CD4-positive, alpha-beta T cell (primary cell): ENCODE results near the gene SLC29A2. TPM values are rescaled to one million over a fixed set of nuclear protein-coding genes. Genes with fewer than 3 reads are reported as not detected.

Source experiments
- ATAC-seq: fragments of 200-7000 bp; cut with Tn5 transposase; one replicate; pipeline ENCODE4 v1.10.0; 2022; ENCODE audit warnings: mild to moderate bottlenecking; ENCODE audit not compliant: poor library complexity
- CTCF ChIA-PET: fragments of 350-600 bp; sonication (Branson Sonifier 250); formaldehyde crosslinking; loops from one replicate; lab custom pipeline; 2021; ENCODE audit warnings: antibody characterized with exemption, inconsistent platforms; lab: Charles Lee
- POLR2A ChIA-PET: fragments of 350-600 bp; sonication (Branson Sonifier 250); formaldehyde crosslinking; loops from one replicate; lab custom pipeline; 2021; ENCODE audit warnings: antibody characterized with exemption, inconsistent platforms; lab: Charles Lee
- DNase-seq, 14 experiments: peaks; one replicate each; pipeline ENCODE4 v3.0.0-alpha.2; 2013 to 2020; ENCODE audit warnings: mixed read lengths in 2 of 14
- H3K27ac ChIP-seq, 2 donors: one replicate each; pipeline versions ENCODE4 v1.5.1 to v1.7.0; 2013; ENCODE audit warnings: low read length in 2 of 2, low read depth in 1 of 2, mild to moderate bottlenecking in 1 of 2
- H3K27me3 ChIP-seq, 2 experiments: 1 replicate in 1 of 2; 2 replicates in 1 of 2; pipeline versions ENCODE4 v1.6.1 to v1.7.0; 2013; ENCODE audit warnings: low read length in 2 of 2, control low read depth in 1 of 2, mild to moderate bottlenecking in 1 of 2, moderate library complexity in 1 of 2; ENCODE audit not compliant: insufficient read depth in 2 of 2, control insufficient read depth in 1 of 2
- H3K36me3 ChIP-seq: one replicate; pipeline ENCODE4 v1.6.1; 2013; ENCODE audit warnings: low read length, control low read depth; ENCODE audit not compliant: insufficient read depth
- H3K4me1 ChIP-seq: one replicate; pipeline ENCODE4 v1.6.1; 2013; ENCODE audit warnings: low read length, control low read depth; ENCODE audit not compliant: insufficient read depth
- H3K4me3 ChIP-seq: one replicate; pipeline ENCODE4 v1.5.1; 2013; ENCODE audit warnings: mild to moderate bottlenecking, low read length, moderate library complexity
- H3K9me3 ChIP-seq, 2 experiments: 1 replicate in 1 of 2; 2 replicates in 1 of 2; pipeline versions ENCODE4 v1.6.1 to v1.7.0; 2013; ENCODE audit warnings: low read length in 2 of 2, mild to moderate bottlenecking in 2 of 2, control low read depth in 1 of 2, moderate library complexity in 1 of 2; ENCODE audit not compliant: control insufficient read depth in 1 of 2, insufficient read depth in 1 of 2
- H3K27ac Mint-ChIP-seq: one replicate; pipeline ENCODE4 v1.8.0; 2020; ENCODE audit warnings: mixed read lengths
- H3K27me3 Mint-ChIP-seq: one replicate; pipeline ENCODE4 v1.8.0; 2021; ENCODE audit warnings: mixed read lengths
- H3K36me3 Mint-ChIP-seq: one replicate; pipeline ENCODE4 v1.8.0; 2021; ENCODE audit warnings: low read depth, mixed read lengths
- H3K4me1 Mint-ChIP-seq: one replicate; pipeline ENCODE4 v1.8.0; 2021; ENCODE audit warnings: low read depth, mixed read lengths
- H3K4me3 Mint-ChIP-seq: one replicate; pipeline ENCODE4 v1.8.0; 2020; ENCODE audit warnings: mild to moderate bottlenecking, mixed read lengths
- H3K9me3 Mint-ChIP-seq: one replicate; pipeline ENCODE4 v1.8.0; 2020; ENCODE audit warnings: mixed read lengths
- intact Hi-C, 2 experiments: fragments of 100-400 bp; cut with DNase I in 1 of 2; cut with micrococcal nuclease in 1 of 2; formaldehyde crosslinking; loops; one replicate each; pipeline versions ENCODE4 v1.15.1 to v1.9.0; 2023 to 2025; cut with DNase I, micrococcal nuclease
- total RNA-seq, 174 experiments: library from RNA in 2 of 174; stranded (reverse) in 2 of 174; gene quantifications; one replicate each; pipeline ENCODE4 v1.2.3 and lab custom pipeline; 2021 to 2026
- TF ChIP-seq, protein P1 (sequence below): fragments of 200-600 bp; IDR thresholded peaks from one replicate; pipeline ENCODE4 v1.8.0; 2022; ENCODE audit warnings: antibody characterized with exemption, mild to moderate bottlenecking

The SLC29A2 gene
- total RNA-seq, 2 experiments from 2014 or later, result 9.7 TPM

DNA sequence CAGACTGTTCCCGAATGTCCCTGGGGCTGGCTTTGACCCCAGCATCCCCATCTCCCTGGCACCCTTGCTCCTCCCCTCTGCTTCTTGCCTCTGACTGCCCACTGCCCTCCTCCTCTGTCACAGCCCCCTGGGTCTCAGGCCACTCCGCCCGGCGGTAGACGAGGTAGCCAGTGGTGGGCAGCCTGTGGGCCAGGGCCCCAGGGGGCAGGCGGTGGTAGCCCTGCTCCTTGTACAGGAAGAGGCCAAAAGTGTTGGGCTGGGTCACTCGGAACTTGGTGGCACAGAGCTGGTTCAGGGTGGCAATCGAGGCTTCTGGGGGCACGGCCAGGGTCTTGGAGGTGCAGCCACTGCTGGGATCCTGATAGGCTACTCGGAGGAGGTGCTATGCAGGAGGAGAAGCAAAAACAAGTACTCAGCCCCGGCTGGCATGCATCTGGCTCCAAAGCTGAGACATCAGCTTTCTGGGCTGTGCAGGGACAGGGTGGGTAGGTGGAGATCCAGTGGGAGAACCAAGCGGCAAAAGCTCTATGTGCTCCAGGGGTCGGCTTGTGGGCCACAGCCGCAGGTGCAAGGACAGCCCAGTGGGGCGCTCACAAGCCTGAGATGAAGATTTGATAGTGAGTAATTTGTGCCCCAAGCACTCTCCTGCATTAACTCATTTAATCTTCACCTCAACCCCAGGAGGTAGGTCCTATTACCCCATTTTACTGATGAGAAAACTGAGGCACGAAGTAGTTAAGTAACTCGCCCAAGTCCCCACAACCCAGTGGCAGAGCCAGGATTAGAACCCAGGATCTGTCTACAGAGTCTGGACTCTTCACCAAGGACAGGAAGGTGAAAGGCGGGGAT, 39.0 kb downstream of the SLC29A2 start:
- no peaks in the 10 kb centered on the region for H3K27me3 Mint-ChIP-seq
- H3K36me3 Mint-ChIP-seq, result peaks cover 9% of the 10 kb centered on the region
- TF ChIP-seq, protein P1, sequence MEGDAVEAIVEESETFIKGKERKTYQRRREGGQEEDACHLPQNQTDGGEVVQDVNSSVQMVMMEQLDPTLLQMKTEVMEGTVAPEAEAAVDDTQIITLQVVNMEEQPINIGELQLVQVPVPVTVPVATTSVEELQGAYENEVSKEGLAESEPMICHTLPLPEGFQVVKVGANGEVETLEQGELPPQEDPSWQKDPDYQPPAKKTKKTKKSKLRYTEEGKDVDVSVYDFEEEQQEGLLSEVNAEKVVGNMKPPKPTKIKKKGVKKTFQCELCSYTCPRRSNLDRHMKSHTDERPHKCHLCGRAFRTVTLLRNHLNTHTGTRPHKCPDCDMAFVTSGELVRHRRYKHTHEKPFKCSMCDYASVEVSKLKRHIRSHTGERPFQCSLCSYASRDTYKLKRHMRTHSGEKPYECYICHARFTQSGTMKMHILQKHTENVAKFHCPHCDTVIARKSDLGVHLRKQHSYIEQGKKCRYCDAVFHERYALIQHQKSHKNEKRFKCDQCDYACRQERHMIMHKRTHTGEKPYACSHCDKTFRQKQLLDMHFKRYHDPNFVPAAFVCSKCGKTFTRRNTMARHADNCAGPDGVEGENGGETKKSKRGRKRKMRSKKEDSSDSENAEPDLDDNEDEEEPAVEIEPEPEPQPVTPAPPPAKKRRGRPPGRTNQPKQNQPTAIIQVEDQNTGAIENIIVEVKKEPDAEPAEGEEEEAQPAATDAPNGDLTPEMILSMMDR, result no peak
- H3K4me1 Mint-ChIP-seq, result peaks cover 31% of the 10 kb centered on the region
- H3K27ac Mint-ChIP-seq, result no peak overlapping the region
- DNase-seq (peak in 1 of 14 experiments; percentile 16), ATAC-seq (no peak)
- Histone ChIP-seq H3K27me3 (no peaks in the 10 kb centered on the region), H3K9me3 (no peaks in the 10 kb centered on the region), H3K4me3 (no peak overlapping the region), H3K36me3 (peaks cover 6% of the 10 kb centered on the region), H3K27ac (no peak overlapping the region), H3K4me1 (peaks cover 45% of the 10 kb centered on the region)
- H3K4me3 Mint-ChIP-seq, result no peak overlapping the region
- CTCF ChIA-PET, result interaction anchor here (4.0 kb wide), 1 partner anchor 20 kb away, joined by 30 read pairs; no protein-coding TSS in a partner anchor
- intact Hi-C loops, result no loop called here
- POLR2A ChIA-PET, result no interaction called here
- H3K9me3 Mint-ChIP-seq, result no peaks in the 10 kb centered on the region

DNA sequence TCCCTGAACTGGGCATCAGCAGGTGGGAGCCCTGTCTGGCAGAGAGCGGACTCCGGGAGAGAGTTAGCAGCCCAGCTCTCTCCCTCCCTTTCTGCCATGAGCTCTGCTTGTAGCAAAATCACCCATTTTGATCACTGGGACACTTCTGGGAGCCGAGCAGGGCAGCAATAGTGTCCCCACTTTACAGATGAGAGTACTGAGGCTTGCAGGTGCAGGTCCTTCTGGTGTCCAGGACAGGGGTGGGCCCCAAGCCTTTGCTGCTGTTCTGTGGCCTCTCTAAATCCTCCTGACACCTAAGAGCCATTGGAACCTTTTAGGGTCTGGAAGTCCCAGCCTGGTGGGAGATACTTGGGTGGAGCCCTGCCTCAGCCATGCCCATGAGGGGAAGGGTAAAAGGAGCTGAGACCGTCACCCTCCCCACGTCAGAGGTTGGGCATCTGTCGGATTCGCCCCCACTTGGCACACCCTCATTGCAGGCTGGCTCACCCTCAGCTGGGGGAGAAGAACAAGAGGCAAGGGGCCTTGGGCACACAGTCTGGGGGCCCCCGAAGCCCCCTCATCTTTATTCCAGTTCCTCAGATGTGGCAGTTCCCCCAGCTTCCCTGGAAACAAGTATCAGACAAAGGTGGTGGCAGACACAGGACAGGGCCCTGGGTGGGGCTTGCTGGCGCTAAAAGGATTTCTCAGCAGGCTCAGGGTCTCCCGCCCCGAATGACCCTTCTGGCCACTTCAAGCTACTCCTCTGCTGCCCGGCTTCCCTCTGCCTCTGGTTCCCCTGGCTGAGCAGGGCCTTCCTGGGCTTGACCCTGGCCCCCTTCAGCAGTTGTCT, 39.8 kb downstream of the SLC29A2 start:
- POLR2A ChIA-PET, result interaction anchor here (2.9 kb wide), 1 partner anchor 19 kb away, joined by 13 read pairs; no protein-coding TSS in a partner anchor
- no peaks in the 10 kb centered on the region for H3K27me3 ChIP-seq
- CTCF ChIA-PET, result interaction anchor here (4.0 kb wide), 1 partner anchor 20 kb away, joined by 30 read pairs; no protein-coding TSS in a partner anchor
- H3K36me3 ChIP-seq, result no peaks in the 10 kb centered on the region
- no peak overlapping the region for H3K4me3 ChIP-seq
- ATAC-seq (no peak), DNase-seq (no peak)
- Mint-ChIP-seq H3K9me3 (no peaks in the 10 kb centered on the region), H3K4me3 (no peak overlapping the region), H3K36me3 (peaks cover 2% of the 10 kb centered on the region), H3K4me1 (peaks cover 29% of the 10 kb centered on the region), H3K27ac (no peak overlapping the region), H3K27me3 (no peaks in the 10 kb centered on the region)
- no peak overlapping the region for H3K27ac ChIP-seq
- H3K4me1 ChIP-seq, result peaks cover 46% of the 10 kb centered on the region
- intact Hi-C loops, result no loop called here
- no peaks in the 10 kb centered on the region for H3K9me3 ChIP-seq
- TF ChIP-seq, protein P1, result no peak

DNA sequence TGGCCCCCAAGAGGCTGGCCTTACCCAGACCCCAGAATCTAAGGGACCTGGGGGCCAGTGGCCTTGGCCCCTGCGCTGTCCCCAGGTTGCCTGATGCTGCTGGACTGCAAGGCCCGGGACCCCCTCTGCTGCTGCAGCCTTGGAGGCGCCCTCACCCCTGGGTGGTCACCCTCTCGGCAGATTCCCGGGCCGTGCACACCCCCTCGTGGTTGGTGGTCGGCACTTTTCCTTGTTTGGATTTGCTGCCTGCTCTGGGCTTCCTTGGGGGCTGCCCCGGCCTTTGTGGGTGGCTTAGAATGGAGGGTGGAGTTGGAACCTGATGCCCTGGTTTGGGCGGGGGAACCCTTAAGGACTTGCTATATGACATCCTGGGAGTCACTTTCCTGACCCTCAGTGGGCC, 40.6 kb downstream of the SLC29A2 start:
- no peak overlapping the region for H3K4me3 Mint-ChIP-seq
- no peaks in the 10 kb centered on the region for H3K27me3 Mint-ChIP-seq
- ChIA-PET POLR2A (interaction anchor here (2.9 kb wide), 1 partner anchor 19 kb away, joined by 13 read pairs; no protein-coding TSS in a partner anchor), CTCF (interaction anchor here (1.1 to 4.0 kb wide), 2 partner anchors 19 to 58 kb away, joined by 3 to 30 read pairs; no protein-coding TSS in a partner anchor)
- H3K27me3 ChIP-seq, result no peaks in the 10 kb centered on the region
- H3K36me3 Mint-ChIP-seq, result no peaks in the 10 kb centered on the region
- no peaks in the 10 kb centered on the region for H3K9me3 ChIP-seq
- H3K36me3 ChIP-seq, result no peaks in the 10 kb centered on the region
- no peak for ATAC-seq
- intact Hi-C loops, result no loop called here
- H3K4me1 ChIP-seq, result peaks cover 46% of the 10 kb centered on the region
- H3K4me3 ChIP-seq, result no peak overlapping the region
- no peak overlapping the region for H3K27ac Mint-ChIP-seq
- TF ChIP-seq, protein P1, result no peak
- DNase-seq, result peak in 1 of 14 experiments; percentile 18
- no peaks in the 10 kb centered on the region for H3K9me3 Mint-ChIP-seq
- peaks cover 28% of the 10 kb centered on the region for H3K4me1 Mint-ChIP-seq
- H3K27ac ChIP-seq, result no peak overlapping the region
